Mucosa of rectum (tissue), 2 donors: ENCODE results near the gene ALDOA.

Experiments used
- H3K27ac ChIP-seq, 2 donors: one replicate each; pipeline ENCODE4 v1.7.0; 2013; ENCODE audit warnings: inconsistent platforms in 2 of 2, low read depth in 2 of 2, low read length in 2 of 2
- H3K27me3 ChIP-seq, 2 donors: one replicate each; pipeline ENCODE4 v1.7.0; 2013; ENCODE audit warnings: low read length in 2 of 2; ENCODE audit not compliant: control insufficient read depth in 2 of 2, insufficient read depth in 2 of 2
- H3K36me3 ChIP-seq, 2 donors: one replicate each; pipeline ENCODE4 v1.7.0; 2013; ENCODE audit warnings: low read length in 2 of 2; ENCODE audit not compliant: control insufficient read depth in 2 of 2, insufficient read depth in 2 of 2
- H3K4me1 ChIP-seq, 2 donors: one replicate each; pipeline ENCODE4 v1.7.0; 2013; ENCODE audit warnings: low read length in 2 of 2, mild to moderate bottlenecking in 1 of 2; ENCODE audit not compliant: control insufficient read depth in 2 of 2, insufficient read depth in 2 of 2
- H3K4me3 ChIP-seq, 2 donors: one replicate each; pipeline ENCODE4 v1.7.0; 2013; ENCODE audit warnings: low read length in 2 of 2
- H3K9ac ChIP-seq, 2 donors: one replicate each; pipeline ENCODE4 v1.7.0; 2013; ENCODE audit warnings: low read length in 2 of 2, low read depth in 1 of 2, mild to moderate bottlenecking in 1 of 2
- H3K9me3 ChIP-seq, 2 donors: one replicate each; pipeline ENCODE4 v1.7.0; 2013; ENCODE audit warnings: low read length in 2 of 2; ENCODE audit not compliant: control insufficient read depth in 2 of 2
- donor health status: healthy.
- donor health status: Normal muscosa, but diverticular disease.

ALDOA gene

GRCh38 chr16:30116291-30117207 is 51.0 kb downstream of the ALDOA start:
- H3K36me3 ChIP-seq, result peaks cover 36 to 43% of the 10 kb centered on the region in 2 donors
- H3K9me3 ChIP-seq, result no peaks in the 10 kb centered on the region
- H3K27me3 ChIP-seq, result no peaks in the 10 kb centered on the region
- H3K4me1 ChIP-seq, result peaks cover 67 to 78% of the 10 kb centered on the region in 2 donors
- peak overlapping the region; percentile 86 to 90 for H3K27ac ChIP-seq
- H3K4me3 ChIP-seq, result no peak overlapping the region
- H3K9ac ChIP-seq, result peak overlapping the region in 1 of 2 donors; percentile 13

GRCh38 chr16:30117768-30118167 is 52.2 kb downstream of the ALDOA start:
- Histone ChIP-seq H3K36me3 (peaks cover 32 to 38% of the 10 kb centered on the region in 2 donors), H3K4me1 (peaks cover 71 to 87% of the 10 kb centered on the region in 2 donors), H3K27me3 (no peaks in the 10 kb centered on the region), H3K9ac (no peak overlapping the region), H3K4me3 (no peak overlapping the region), H3K9me3 (no peaks in the 10 kb centered on the region), H3K27ac (peak overlapping the region in 1 of 2 donors; percentile 86)

GRCh38 chr16:30119428-30119827 is 53.9 kb downstream of the ALDOA start:
- Histone ChIP-seq H3K36me3 (peaks cover 32% of the 10 kb centered on the region in 2 donors), H3K9ac (peak overlapping the region in 1 of 2 donors; percentile 41), H3K4me1 (peaks cover 59 to 80% of the 10 kb centered on the region in 2 donors), H3K27me3 (no peaks in the 10 kb centered on the region), H3K9me3 (no peaks in the 10 kb centered on the region), H3K27ac (peak overlapping the region; percentile 95 to 97), H3K4me3 (no peak overlapping the region)
